ENCODE data around the gene ZNF529.

Gene ZNF529

GRCh38 chr19:36514012-36514612 lies 59.0 kb downstream of the ZNF529 start:
- no peak for DNase-seq (ENCODE audit: low read depth)

DNA sequence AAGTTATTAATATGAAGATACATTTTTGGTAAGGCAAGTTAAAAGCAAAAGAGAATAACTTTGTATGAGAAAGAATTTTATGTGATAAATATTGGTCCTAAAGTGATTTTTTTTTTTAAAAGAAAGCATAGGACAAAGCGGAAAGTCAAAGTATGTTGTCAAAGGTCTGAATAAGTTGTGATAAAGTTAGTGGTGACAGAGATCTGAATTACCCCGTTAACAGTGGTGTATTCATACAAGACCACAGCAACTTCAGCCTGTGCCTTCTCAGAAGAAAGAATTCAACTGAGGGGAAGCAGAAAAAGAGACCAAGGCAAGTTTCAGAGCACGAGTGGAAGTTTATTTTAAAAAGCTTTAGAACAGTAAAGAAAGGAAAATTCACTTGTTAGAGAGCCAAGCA lies 64.8 kb downstream of the ZNF529 start:
- no peak for DNase-seq (ENCODE audit: low read depth)

GRCh38 chr19:36501973-36502372 lies 71.1 kb downstream of the ZNF529 start:
- DNase-seq (ENCODE audit: low read depth), result no peak

DNA sequence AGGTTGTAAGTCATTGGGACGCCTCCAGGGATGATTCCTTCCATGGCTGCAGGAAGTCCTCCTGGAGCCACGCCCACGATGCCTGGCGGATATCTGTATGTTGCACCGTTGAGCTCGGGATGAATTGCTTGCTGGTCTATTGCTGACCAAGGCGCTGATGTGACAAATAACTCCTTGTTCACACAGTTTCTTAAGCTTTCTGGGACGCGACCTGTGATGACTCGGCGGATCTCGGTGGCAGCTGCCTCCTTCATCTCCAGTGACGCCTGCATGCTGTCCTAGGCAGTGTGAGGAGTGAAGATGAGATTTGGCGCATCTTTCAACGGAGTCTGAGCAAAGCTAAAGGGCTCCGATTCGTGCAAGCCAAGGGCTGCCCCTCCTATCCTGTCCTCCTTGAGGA lies 76.1 kb downstream of the ZNF529 start:
- no peak for DNase-seq (ENCODE audit: low read depth)

Data from GM04503 (cell line).